HG03378 (cell line): Measurements from ENCODE around the gene CEP131.
"Not testable (repeated sequence)": the region's sequence is repeated elsewhere in the genome, so short reads cannot be mapped to it uniquely, and the experiment has no call there.

Experiments used
- ATAC-seq: cut with Tn5 transposase; IDR thresholded peaks from one replicate; pipeline ENCODE4 v1.9.1; 2021; ENCODE audit warnings: mild to moderate bottlenecking, moderate library complexity; ENCODE audit not compliant: unreplicated experiment

CEP131 gene

DNA sequence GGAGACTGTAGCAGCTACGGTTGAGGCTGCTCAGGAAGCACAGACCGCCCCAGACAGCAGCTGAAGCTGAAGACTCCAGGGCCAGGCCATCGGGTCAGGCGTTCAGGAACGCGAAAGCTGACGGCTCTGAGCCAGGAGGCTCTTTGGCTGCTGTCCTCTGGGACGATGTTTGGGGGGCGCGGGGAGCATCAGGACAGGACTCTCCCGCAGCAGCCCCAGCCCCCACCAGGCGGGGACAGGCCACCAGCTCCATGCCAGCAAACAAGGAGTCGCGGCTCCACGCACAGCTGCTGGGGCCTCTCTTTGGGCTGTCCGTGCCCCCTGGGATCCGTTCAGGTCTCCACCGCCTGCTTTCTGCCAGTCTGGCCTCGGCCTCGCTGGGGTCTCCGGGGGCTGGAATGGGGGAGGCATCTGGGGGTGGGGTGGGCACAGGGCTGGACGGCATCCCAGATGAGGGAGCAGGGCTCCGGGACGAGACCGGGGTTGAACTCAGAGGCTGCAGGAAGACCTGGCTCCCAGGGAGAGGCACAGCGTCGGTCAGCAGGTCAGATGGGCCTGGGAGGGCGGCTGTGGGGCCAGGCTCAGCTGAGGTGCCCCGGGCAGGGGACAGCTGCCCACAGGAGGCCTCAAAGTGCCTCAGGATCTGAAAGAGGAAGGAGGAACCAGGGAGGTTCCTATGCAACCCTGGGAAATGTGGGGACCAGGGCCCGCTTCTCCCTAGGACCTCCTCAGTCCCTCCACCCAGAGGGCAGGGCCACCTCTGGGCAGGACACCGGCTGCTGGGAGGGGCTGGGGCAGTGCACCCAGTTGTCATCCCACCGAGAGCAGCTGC is 6.3 kb upstream of the CEP131 start:
- no peak for ATAC-seq

GRCh38 chr17:81228420-81228819 is 5.7 kb upstream of the CEP131 start:
- ATAC-seq: no peak

DNA sequence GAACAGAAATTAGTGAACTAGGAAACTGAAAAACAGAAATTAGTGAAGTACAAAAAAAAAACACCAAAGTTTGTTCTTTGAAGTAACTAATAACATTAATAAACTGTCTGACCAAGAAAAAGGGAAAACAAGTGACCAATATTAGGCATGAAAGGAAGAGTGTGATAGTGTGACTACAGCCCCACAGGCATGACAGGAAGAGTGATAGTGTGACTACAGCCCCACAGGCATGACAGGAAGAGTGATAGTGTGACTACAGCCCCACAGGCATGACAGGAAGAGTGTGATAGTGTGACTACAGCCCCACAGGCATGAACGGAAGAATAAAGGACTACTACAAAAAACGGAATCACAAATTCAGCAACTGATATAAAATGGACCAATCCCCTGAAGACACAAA is 4.9 kb upstream of the CEP131 start:
- not testable (repeated sequence) for ATAC-seq

DNA sequence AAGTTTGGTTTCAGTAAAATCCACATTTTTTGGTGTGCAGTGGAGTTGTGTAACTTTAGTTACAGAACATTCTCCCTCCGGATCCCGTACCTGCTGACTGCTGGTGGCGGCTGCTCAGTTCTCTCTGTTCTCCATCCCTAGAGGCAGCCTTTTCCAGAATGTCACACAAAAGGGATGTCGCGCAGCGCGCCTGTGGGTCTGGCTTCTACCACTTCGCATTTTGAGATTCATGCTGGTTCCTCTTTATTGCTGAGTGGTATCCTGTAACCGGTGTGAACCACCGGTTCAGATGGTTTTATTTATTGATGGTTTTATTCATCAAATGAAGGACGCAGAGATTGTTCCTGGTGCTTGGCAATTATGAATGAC is 981 bp upstream of the CEP131 start:
- ATAC-seq: no peak

GRCh38 chr17:81222620-81222905 is 202 bp downstream of the CEP131 start:
- no peak for ATAC-seq

- ATAC-seq: no peak
These were observed 734 bp downstream of the CEP131 start for GRCh38 chr17:81221842-81222619.

GRCh38 chr17:81221371-81221841 is 1.4 kb downstream of the CEP131 start:
- ATAC-seq: no peak

DNA sequence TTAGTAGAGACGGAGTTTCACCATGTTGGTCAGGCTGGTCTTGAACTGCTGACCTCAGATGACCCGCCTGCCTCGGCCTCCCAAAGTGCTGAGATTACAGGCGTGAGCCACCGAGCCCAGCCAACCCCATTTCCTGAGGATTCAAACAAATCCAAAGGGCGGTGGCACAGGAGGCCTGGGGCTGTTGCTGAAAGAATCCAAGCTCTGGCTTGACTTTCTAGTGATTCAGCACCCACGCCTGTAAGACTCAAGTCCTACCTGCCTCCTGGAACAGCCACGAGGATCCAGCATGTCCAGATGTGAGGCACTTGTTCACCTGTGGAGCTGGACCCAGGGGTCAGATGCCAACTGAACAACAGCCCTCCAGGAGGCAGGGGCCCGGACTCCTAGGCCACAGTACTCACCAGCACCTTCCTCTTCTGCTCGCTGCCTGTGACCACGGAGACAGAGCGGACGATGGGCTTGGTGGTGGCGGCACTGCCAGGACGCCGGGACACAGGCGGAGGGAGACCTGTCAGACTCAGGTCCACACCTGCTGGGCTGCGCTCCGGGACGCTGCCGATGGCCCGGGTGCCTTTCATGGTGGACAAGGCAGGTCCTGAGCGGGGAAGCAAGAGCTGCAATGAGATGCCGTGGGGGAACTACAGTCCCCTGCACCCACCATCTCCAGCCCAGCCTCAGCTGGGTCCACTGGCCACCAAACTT is 3.1 kb downstream of the CEP131 start:
- ATAC-seq: no peak

GRCh38 chr17:81218991-81219390 is 3.8 kb downstream of the CEP131 start:
- ATAC-seq: no peak

DNA sequence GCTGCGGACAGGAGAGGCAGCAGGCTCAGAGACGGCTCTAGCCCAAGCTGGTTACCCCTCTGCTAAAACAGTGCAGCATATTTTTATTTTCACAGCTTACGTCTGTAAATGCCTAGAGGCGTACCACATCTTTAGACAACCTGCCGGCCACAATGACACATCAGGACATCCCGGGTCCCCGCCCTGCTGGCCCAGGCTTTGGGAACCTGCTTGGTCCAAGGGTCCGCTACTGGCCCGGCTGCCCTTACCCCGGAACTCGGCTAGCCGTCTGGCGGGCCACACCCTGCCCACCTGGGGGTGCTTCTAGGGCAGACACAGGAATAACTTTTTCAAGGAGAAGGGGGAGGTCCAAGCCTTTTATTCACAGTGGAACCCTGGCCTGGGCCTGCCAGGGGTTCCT is 4.3 kb downstream of the CEP131 start:
- no peak for ATAC-seq

DNA sequence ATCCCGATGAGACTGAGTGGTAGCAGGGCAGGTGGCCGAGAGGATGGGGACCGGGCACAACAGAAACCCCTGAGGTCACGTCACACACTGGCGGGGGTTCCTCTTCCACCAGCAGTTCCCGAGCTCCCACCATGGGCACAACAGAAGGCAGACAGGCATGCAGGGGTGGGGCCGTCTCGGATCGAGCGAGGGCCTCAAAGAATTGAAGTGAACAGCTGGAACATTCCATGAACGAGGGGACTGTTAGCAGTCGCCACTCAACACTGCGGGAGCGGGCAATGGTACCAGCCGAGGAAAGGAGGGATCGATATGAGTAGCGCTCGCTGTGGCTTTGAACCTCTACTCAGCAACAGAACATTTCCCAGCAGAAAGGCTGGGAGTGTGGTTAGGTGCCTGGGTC is 5.3 kb downstream of the CEP131 start:
- no peak for ATAC-seq

GRCh38 chr17:81213978-81214377 is 8.8 kb downstream of the CEP131 start:
- no peak for ATAC-seq

GRCh38 chr17:81212365-81212764 is 10.4 kb downstream of the CEP131 start:
- ATAC-seq: no peak

DNA sequence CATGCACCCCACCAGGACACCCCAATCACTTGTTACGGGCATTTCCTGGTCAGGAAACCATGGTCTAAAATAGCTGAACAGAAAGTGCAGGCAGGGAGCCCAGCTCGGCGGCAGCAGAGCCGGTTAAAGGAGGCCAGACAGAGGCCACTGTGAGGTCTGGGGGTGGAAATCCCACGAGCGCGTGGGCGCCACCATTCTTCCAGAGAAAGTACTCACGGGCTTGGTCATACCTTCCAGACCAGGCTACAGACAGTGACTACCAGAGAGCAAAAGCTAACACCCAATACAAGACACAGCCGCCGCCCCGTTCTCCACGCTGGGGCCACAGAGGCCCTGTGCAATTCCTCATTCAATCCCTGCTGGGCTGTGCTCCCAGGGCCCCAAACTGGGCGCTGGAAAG is 11.9 kb downstream of the CEP131 start:
- no peak for ATAC-seq

DNA sequence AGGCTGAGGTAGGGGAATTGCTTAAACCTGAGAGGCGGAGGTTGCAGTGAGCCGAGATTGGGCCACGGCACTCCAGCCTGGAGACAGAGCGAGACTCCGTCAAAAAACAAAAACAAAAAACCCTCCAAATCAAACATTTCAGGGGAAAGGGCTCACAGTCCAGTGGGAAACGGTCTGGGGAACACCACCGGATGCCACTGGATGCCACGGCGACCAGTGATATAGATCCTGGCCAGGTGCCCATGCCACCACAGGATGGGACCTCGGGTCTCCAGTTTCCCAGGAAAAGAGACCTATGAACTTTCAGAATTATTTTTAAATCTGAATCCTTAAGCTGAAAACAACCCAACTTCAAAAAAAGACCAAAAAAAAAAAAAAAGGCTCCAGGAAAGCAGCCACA is 12.3 kb downstream of the CEP131 start:
- no peak for ATAC-seq

GRCh38 chr17:81209141-81209540 is 13.6 kb downstream of the CEP131 start:
- ATAC-seq: no peak

- no peak for ATAC-seq
These were observed 14.1 kb downstream of the CEP131 start for GRCh38 chr17:81208651-81209050.

DNA sequence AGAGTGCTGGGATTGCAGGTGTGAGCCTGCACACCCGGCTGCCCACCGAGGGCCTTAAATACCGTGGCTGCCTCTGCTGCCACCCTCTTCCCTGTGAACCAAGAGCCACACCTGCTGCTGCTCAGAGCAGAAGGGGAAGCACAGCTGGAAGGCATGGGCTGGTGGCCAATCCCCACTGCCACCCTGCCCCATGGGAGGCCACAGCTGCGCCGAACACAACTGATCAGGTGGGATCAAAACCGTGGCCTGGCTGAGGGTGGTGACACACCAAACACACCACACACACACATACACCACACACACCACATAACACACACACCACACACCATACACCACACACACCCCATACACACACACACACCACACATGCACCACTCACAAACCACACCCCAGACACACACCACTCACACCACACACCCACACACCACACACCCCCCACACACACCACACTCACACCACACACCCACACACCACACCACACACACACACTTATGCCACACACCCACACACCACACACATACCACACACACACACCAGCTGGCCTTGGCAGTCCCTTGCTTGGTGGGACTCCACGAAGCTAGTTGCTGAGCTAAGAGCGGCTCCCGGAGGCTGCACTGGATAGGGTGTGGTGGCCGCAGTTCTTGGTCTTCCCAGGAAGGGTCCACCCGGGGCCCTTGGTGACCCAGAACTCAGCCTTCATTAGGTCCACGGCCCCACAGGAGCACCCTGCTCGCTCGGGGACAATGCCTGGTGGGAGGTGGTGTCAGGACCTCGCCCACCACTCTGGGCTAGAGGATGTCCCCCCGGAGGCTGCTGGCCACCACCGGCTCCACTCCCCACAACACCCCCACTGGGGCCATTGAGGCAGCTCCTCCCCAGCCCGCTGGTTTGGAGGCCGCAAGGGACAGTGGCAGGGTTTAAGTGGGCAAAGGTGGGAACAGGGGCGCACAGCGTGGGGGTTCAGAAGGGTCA is 14.9 kb downstream of the CEP131 start:
- no peak for ATAC-seq

DNA sequence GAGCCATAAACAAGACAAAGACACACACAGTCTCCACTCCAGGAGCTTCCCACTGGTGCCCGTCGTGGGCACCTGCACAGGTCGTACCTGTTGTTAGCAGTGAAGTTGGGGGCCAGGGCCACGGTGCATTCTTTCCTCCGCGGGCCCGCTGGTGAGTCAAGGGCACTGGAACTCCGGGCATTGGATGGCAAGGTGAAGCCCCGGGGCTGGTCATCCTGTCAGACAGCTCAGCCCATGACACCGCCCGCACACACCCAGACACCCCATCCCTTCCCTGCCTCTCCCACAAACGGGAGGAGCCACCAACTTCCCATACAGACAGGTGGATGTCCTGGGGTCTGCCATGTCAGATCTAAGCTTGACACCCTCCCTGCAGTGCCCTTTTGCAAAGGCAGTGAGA is 16.1 kb downstream of the CEP131 start:
- no peak for ATAC-seq

DNA sequence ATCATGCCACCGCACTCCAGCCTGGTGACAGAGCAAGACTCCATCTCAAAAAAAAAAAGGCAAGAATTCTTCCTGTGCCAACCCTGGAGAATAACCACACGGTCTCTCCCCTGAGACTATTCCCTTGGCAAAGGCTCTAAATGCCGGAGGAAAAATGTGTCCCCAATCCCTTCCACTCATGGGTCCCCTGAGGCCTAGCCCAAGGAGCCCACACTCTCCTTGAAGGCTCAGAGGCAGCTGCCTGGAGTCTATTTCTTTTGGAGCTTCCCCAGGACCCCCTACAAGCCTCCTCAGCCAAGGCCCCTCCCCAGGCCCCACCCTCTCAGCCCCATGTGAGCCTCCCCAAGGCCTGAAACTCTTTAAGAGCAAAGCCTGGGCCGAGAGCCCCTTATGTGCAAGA is 16.6 kb downstream of the CEP131 start:
- ATAC-seq: no peak

GRCh38 chr17:81204578-81204977 is 18.2 kb downstream of the CEP131 start:
- ATAC-seq: no peak
